T-helper 9 cell (primary cell): Measurements from ENCODE around the gene RAB27A.

ENCODE experiments used
- DNase-seq: peaks from one replicate; pipeline ENCODE4 v3.0.0-alpha.2; 2020

The RAB27A gene

DNA sequence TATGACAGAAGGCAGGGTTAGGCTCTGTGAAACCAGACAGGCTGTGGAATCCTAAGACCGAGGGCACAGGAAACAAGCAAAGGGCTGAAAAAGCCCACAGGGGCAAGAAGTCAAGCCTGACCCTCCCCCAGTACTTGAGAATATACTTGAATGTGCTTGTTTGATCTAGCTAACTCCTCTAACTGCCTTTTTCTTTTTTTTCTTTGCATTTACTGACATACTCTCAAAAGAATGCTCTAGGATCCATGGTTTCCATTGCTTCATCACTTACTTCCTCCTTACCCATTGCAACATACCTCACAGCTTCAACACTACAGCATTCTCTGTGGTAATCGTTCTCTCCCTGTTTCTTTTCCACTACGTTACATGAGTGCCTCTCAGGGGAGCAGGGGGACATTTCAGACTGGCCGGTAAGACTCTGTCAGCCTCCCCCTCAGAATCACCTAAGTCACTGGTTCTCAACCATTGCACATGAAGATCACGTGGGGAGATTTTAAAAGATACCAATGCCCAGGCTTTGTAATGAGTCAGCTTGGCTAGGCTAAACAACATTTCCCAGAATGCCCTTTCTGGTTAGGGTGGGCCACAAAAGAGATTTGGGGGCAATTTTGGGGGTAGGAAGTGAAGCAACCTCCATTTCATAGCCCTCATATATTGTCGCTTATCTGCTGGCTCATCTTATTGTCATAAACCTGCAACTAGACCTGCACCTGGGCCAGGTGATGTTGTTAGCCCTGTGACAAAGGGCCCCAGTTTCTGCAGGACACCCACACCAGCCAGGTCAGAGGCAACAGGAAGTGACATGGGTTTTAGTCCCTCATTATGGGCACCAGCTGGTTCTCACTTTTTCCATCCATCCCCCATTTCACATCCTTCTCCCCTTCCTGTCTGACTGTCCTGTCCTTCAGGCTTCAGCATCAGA, 68.3 kb downstream of the RAB27A start:
- no peak for DNase-seq

DNA sequence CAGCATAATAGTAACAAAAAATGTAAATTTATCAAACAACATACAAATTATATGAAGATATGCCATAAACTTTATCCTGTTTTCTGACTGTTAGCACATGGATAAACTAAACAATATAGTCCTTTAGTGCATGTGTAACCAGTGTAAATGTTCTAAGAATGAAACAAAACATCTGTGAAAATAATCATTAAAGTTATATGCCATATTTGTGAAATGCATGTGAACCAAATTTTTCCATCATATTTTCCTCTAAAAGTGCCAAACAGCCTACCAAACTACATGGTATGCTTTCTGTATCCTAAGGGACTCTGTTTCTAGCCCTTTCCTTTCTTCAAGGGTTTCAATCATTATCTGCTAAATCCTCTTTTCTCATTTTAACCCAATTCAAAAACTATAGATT, 69.0 kb downstream of the RAB27A start:
- DNase-seq, result no peak

DNA sequence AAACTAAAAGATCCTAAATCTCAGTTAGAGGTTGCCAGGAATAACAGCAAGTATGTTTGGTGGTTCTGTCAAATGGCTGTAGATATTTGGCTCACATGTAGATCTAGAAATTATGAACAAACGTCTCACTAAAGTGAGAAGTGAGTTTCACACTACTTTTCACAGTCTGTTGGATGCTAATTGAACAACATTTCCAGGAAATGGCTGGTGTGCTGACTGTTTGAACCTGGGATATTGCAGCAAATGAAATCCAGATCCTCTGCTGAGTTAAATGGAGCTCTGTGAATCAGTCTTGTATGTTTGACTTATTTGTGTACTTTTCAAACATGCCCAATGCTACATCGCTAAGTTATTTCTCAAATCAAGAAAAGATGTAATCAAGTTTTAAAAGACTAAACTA, 71.6 kb downstream of the RAB27A start:
- DNase-seq, result no peak

DNA sequence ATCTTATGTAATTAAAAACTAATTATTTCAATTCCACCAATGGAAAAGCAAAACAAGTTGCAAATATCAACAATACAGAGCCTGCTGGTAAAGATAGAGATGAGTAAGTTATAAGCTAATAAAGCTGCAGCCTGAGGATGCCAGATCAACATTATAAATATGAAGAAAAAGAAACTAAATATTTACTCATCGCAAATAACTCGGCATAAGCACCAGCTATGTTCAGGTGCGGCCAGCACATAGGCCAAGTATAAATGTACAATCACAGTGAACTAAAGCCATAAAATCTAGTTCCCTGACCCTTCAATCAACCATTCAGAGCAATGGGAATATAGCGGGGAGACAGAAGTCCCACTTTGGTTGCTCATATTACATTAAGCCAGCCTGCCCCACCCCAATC, 85.1 kb downstream of the RAB27A start:
- no peak for DNase-seq

DNA sequence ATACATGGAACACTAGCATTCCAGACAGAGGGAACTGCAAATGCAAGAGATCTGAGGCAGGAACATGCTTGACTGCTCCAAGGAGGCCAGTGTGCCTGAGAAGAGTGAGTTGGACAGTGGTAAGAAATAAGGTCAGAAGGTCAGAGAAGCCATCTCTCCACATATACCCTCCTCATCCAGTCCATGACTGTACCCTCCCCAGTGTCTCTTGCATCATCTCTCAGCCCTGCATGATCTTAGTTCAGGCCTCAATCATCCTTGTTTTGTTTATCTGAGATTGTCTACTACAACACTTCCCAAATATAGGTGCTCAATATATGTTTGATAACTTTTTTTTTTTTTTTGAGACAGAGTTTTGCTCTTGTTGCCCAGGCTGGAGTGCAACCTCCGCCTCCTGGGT, 87.4 kb downstream of the RAB27A start:
- DNase-seq, result no peak

DNA sequence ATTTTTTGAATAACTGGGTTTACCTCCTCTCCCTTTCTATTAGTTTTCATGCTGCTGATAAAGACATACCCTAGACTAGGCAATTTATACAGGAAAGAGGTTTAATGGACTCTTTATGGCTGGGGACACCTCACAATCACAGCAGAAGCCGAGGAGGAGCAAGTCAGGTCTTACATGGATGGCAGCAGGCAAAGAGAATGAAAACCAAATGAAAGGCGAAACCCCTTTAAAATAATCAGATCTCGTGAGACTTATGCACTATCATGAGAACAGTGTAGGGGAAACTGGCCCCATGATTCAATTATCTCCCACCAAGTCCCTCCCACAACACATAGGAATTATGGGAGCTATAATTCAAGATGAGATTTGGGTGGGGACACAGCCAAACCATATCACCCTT, 90.9 kb downstream of the RAB27A start:
- DNase-seq, result no peak

DNA sequence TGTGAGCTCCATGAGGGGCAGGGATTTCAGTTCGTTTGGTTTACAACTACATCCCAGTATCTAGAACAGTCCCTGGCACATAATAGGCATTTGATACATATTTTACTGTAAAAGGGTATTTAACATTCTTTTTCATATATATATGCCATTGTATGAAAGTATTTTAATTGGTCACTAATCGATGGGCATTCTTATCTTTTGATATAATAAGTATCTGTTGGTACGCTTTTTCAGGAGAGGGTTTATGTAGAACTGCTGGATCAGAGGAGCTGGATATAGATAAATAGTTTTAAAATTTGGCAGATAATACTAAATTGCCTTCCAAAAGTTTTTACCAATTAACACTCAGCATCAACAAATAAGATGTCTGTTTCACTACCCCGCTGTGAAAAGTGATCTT, 91.9 kb downstream of the RAB27A start:
- no peak for DNase-seq

DNA sequence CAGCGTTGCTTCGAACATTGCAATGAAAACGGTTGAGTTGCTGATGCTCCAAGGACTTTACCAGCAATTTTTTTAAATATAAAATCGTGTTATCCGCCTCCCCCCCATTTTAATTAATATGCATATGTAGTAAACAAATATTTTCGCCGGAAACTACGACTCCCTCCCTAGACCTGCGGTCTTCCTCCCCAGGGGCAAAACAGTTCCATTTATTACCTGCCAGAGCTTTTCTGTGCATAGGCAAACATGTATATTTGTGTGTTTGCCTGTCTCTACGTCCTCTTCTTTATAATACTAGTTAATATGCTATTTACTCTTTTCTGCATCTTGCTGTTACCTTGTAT, 92.3 kb downstream of the RAB27A start:
- DNase-seq, result no peak

DNA sequence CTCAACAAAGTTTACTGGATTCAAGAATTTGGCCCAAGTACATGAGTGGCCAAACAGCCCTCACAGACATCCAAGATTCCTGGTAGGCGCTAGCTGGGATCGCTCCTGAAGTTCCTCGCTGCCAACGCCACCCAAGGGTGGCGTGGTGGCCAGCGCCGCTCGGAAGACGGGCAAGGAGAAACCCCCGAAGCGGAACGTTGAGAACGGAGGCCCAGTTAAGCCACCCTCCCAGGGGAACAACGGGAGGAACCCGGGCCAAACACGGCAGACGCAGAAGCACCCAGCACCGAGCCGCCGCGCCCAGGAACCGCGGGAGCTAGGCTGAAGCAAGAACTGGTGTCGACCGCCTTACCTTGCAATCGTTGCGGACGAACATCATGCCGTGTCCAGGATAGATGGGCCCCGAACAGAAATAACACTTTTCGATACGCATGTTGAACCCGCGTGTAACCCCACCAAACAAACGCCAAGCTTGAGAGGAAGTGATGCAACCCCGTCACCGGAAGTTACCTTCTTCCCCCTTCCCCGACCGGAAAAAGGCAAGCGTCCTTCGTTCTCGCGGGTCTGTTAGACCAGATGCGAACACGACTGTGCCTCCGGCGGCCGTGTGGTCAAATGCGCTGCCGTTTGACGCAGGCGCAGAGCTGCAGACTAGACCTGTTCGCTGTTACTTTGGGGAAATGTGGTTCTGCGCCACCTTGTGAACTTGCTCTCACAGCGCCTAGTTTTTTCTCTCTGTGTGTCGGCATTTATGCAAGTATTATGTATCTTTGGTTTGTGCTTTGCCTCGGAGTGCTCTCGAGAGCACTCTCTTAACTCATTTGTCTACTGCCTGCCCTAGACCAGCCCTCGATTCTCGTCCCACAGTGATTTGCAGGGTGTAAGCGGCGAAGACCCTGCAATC, 92.9 kb downstream of the RAB27A start, which contains the start of gene RSL24D1:
RSL24D1 (minus strand) TSS at position 484 of the 904 bp plus-strand sequence; CDS start at position 433, 51 bp downstream.
- peak; percentile 92 for DNase-seq

DNA sequence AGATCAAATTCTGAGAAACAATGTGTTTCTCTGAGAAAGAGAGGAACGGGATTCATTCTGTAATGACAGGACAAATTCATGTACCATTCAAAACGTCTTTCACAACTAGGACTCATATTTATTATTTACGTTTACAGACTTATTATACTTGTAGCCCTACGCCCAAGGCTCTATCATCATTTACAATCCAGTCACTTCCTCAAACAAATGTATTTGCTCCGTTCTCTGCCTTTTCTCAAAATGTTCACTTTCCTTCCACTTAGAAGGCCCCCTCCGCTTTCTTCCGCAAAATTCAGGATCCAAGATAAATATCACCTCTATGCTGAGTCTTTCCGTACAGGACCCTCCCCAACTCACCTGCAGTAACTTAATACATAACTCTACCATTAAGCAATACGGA, 93.6 kb downstream of the RAB27A start:
- no peak for DNase-seq

DNA sequence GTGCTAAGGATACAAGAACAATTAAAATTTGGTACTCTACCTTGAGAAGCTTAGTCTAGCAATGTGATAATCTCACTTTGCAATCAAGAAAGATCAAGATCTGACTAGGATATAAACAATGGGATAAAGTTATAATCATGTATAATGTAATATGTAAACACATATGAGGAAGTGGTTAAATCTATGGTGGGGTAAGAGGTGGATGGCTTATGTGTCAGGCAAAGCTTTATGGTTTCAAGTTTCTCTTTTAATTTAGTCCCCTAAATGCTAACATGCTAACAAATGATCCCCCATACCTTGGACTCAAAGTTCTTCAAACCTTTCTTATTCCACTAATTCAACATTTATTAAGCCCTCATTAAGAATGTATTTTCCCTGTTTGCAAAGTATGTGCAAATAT, 95.4 kb downstream of the RAB27A start:
- no peak for DNase-seq

DNA sequence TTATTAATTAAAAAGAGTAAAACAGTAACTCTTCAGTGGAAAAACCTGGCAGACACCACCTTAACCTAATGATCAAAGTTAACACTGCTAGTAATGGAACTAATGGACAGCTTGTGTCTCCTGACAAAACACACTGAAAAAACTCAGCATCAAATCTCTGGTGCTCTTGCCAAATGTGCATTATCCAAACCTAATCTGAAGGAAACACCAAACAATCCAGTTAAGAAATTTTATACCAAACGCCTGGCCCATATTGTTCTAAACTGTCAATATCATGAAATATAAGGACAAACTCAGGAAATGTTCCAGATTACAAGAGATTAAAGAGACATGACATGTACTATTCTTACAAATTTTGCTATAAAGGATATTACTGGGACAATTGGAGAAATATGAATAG, 103.3 kb downstream of the RAB27A start:
- no peak for DNase-seq

DNA sequence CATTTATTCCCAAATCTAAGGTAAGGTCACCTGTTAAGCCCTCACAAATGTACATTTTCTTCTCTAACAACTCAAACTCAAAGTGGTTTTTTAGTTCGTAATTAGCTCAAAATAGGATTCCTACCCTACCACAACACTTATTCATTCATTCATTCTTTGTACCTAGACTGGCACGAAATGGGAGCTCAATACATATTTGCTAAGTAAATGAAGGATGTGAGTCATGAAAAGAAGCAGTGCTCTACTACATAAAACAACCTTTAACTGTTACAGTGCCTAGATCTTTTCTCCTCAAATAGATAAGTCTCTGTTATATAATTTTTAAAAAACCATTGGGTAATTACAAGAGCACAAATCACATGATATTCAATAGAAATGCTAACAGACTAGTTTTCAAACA, 105.9 kb downstream of the RAB27A start:
- no peak for DNase-seq

DNA sequence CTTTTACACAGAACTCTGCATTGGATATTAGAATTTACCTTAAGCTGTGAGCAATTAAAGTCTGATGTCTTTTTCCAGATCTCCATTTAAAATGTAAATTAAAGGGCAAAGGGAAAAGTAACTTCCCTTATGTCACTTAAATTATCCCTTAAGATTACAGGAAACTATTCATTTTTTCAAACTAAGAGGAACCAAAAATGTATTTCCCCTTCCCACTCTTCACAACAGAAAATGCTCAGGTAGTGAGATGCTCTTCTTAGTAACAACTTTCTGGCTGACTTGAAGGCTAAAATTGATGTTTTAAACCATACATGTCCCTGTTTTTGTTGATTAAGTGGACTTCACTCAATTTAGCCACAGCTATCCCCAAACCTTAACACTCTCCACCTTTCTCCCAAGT, 110.5 kb downstream of the RAB27A start:
- no peak for DNase-seq

DNA sequence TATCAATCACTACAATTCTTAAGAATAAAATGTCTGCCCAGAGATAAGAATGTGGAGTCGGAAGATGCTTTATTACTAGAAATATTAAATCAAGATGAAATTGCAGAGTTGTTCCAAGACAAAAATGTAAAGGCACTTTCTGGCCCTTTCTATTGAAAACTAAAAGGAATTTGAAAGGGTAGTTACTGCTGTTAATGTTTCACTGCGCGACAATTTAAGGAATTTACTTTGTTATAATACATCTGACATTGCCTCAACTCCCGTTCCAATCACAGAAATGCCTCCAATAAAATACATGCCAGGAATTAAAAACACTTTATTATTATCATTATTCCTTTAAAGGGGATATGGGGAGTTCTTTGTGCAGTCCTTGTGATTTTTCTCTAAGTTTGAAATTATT, 119.3 kb downstream of the RAB27A start:
- DNase-seq, result no peak

DNA sequence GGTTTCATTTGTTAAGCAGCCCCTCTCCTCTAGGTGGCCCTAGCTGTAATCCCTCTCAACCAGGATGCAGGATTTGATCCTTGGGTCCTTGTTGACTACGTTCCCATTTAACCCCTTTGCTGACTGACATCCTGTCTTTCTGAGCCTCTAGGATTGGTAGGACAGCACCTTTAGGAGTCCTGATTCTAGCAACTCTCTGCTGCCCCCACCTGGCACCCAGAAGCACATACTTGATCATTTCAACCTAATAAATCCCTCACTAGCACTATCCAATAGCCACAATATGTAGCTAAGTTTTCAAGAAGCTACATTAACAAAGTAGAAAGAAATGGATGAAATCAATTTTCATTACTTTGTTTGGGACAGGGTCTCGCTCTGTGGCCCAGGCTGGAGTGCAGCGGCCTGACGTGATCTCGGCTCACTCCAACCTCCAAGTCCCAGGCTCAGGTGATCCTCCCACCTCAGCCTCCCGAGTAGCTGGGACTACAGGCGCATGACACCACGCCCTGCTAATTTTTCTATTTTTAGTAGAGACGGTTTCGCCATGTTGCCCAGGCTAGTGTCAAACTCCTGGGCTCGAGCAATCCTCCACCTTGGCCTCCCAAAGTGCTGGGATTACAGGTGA, 121.2 kb downstream of the RAB27A start:
- DNase-seq, result peak; percentile 38

DNA sequence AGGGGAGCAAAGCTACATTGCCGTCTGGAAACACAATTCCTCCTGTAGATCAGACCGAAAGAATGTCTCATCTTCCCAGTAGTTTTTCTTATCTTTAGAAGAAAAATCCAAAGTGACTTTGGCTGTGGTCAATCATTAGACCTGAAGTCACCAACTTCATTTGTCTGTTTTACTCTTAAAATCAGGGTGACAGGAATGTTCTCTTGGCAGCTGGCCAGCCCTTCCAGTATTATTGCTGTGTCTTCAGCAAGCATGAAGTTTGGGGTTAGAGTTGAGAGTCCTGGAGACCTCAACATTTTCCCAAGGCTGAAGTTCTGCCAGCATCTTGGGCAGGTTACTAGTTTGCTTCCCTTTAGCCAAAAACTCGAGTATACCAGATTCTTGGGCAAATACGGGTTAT, 125.3 kb downstream of the RAB27A start:
- no peak for DNase-seq
